HG03095 (cell line): ENCODE data around the gene BMP6.
"Not testable (repeated sequence)": the region's sequence is repeated elsewhere in the genome, so short reads cannot be mapped to it uniquely, and the experiment has no call there.

ENCODE experiments used
- ATAC-seq: cut with Tn5 transposase; IDR thresholded peaks from one replicate; pipeline ENCODE4 v1.9.1; 2021; ENCODE audit warnings: moderate library complexity; ENCODE audit not compliant: unreplicated experiment

Gene BMP6

GRCh38 chr6:7880718-7881107 is 154.8 kb downstream of the BMP6 start:
- ATAC-seq = no peak

- no peak for ATAC-seq
Observed at GRCh38 chr6:7881765-7882500, 156.0 kb downstream of the BMP6 start.

- no peak for ATAC-seq
Observed at GRCh38 chr6:7882505-7883257, 156.8 kb downstream of the BMP6 start.

GRCh38 chr6:7883381-7883780 is 157.5 kb downstream of the BMP6 start:
- ATAC-seq = no peak

GRCh38 chr6:7886132-7886531 is 160.2 kb downstream of the BMP6 start:
- ATAC-seq = no peak

- no peak for ATAC-seq
Observed at GRCh38 chr6:7887278-7887991, 161.5 kb downstream of the BMP6 start.

GRCh38 chr6:7888587-7889357 is 162.9 kb downstream of the BMP6 start:
- ATAC-seq = no peak

GRCh38 chr6:7891078-7891872 is 165.4 kb downstream of the BMP6 start:
- no peak for ATAC-seq

GRCh38 chr6:7892367-7892766 is 166.5 kb downstream of the BMP6 start:
- not testable (repeated sequence) for ATAC-seq

GRCh38 chr6:7893342-7893741 is 167.4 kb downstream of the BMP6 start:
- no peak for ATAC-seq

- no peak for ATAC-seq
Observed at GRCh38 chr6:7894262-7895124, 168.6 kb downstream of the BMP6 start.

GRCh38 chr6:7895125-7895423 is 169.2 kb downstream of the BMP6 start:
- no peak for ATAC-seq

- no peak for ATAC-seq
Observed at GRCh38 chr6:7896465-7896987, 170.6 kb downstream of the BMP6 start.

- ATAC-seq = peak; percentile 64
Observed at GRCh38 chr6:7897461-7898192, 171.7 kb downstream of the BMP6 start.

- not testable (repeated sequence) for ATAC-seq
Observed at GRCh38 chr6:7898193-7898586, 172.3 kb downstream of the BMP6 start.

- peak; percentile 40 for ATAC-seq
Observed at GRCh38 chr6:7899101-7899888, 173.4 kb downstream of the BMP6 start.

GRCh38 chr6:7899889-7900213 is 174.0 kb downstream of the BMP6 start:
- no peak for ATAC-seq

- ATAC-seq = no peak
Observed at GRCh38 chr6:7900621-7901020, 174.7 kb downstream of the BMP6 start.
